GM12801 (cell line): ENCODE results near the gene PTPRN2.

Experiments used
- TF ChIP-seq, protein P1 (sequence below): IDR thresholded peaks from one replicate; pipeline ENCODE4 v1.5.1; 2011; ENCODE audit warnings: control low read depth; ENCODE audit not compliant: insufficient read length; ENCODE audit errors: extremely low read depth

The PTPRN2 gene

DNA sequence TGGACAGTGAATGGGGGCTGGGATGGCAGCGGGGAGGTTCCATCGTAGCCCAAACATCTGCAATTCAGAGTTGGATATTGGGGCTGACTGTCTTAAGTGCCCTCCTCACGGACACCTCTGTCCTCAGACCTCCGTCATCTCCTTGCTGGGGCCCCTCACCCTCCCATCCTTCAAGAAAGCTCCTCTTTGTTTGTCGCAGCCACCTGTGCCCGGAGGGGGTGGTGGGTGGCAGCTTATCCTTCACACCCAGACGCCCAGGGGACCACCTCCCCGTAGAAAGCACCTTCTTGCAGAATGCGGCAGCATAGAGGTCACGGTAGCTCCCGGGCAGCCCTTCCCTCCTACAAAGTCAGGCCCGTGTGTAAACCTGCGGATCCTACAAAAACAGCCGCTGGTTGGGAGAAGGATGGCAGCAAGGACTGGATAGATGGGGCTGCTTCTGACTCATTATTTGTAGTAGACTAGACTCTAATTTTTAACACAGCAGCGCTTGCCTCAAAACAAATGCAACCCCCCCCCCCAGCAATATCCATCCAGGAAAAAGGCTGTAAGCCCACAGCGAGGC is 1.3 kb upstream of the PTPRN2 start:
- TF ChIP-seq, protein P1, sequence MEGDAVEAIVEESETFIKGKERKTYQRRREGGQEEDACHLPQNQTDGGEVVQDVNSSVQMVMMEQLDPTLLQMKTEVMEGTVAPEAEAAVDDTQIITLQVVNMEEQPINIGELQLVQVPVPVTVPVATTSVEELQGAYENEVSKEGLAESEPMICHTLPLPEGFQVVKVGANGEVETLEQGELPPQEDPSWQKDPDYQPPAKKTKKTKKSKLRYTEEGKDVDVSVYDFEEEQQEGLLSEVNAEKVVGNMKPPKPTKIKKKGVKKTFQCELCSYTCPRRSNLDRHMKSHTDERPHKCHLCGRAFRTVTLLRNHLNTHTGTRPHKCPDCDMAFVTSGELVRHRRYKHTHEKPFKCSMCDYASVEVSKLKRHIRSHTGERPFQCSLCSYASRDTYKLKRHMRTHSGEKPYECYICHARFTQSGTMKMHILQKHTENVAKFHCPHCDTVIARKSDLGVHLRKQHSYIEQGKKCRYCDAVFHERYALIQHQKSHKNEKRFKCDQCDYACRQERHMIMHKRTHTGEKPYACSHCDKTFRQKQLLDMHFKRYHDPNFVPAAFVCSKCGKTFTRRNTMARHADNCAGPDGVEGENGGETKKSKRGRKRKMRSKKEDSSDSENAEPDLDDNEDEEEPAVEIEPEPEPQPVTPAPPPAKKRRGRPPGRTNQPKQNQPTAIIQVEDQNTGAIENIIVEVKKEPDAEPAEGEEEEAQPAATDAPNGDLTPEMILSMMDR: no peak

DNA sequence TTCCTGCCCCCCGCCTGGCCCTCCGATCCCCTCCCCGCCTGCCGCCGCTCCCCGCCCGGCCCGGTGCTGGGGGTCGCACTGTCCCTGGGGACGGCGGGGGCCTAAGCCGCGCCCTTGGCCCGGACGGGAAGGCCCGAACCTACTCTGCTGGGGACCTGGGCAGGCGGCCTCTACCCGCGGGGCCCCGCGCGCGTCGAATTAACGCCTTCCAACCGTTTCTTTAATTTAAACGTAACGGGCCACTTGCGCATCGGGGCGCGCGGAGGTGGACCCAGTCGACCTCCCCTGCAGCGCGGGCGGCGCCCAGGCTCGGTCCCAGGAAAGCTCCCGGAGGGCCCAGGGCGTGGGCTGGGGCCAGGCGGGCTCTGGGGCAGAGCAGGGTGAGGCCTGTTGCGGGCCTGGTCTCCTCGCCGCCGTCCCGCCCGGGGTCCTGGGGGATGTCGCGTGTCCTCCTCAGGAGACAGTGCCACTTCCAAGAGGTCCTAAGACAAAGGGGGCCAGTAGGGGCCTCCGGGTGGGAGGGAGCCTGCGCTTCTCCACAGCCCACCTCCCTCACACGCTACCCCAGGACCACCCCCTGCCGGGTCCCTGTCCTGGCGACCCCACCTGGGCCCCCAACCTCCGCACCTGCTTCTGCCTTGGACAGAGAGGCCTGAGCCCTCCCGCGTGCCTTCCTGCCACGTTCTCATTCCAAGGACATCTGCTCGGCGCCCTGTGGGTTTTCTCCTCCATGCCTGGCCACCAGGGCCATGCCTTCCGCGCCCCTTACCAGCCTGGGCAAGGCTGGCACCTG is 658 bp upstream of the PTPRN2 start:
- TF ChIP-seq, protein P1: no peak

DNA sequence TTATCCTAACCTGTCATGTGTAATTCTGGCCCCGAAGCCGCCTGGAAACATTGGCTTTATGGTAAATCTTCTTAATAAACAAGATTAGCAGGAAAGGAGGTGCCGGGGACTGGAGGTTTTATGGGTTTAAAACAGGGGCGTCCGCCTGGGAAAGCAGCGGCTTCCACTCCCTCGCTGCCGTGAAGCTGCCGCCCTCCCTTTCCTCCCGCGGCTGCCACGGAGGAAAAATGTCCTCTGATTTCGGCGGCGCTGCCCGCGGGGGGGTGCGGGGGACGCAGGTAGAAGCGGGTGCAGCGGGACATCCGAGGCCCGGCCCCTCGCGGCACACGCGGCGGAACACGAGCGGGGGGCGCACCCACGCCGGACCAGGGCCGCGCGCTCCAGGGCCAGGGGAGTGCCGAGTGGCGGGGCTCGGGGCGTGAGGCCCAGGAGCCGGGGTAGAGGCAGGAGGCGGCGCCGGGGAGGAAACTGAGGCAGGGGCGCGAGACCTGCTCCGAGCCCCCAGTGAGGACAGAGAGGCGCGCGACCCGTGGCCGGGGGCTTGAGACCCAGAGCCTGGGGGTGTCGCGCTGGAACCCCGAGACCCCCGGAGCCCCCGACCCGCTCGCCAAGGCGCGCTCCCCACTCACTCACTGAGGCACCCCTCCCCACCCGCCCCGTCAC is 993 bp downstream of the PTPRN2 start:
- TF ChIP-seq, protein P1: no peak

DNA sequence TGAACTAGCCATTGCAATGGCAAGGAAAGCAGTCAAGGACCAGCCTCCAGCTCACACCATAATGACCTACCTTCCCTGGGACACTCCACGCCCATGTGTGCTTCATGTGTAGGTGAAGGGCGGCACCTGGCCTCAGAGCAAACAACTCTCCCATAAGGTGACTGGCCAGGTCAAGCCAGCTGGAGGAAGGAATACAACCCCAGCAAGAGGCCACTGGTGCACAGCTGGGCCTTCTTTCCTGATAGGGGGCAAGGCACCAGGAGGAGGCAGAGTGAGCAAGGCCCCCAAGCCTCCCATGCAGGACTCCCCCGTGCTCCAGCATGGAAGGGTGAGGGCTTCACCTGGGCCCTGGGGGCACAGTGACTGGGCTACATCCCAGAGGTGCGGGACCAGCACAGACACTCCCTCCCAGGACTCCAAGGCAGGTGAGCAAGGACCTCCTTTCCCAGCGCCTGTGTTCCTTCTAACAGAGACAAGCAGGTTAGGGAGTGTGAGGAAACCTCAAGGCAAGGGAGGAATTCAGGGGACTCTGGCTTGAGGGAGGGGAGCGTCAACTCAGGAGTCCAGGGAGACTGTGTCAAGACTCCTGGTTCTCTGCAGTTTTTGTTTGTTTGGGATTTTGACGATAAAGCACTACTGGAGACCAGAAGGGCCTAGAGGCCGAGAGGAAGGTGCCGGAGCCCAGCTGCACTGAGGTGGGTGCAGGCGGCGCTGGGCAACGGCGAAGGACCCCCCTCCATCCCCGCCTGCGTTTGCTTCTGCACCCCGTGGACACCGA is 1.7 kb downstream of the PTPRN2 start:
- TF ChIP-seq, protein P1: no peak

DNA sequence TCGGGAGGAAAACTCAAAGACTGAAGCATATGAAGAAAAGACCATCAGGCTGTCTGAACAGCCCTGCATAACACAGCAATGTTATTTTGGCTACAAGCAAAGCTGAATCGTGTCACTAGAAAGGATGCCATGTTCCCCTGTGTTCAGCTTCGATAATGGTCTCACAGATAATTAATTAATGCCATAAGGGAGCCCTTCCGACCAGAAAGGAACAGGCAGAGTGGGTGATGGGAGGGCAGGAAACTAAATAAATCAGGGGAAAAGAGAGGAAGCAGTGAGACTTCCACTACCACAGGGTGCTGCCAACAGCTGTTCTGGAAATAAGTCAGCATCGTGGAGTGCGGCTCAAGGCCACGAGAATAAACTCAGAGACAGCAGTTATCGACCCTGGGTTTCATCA is 3.2 kb downstream of the PTPRN2 start:
- TF ChIP-seq, protein P1: no peak

DNA sequence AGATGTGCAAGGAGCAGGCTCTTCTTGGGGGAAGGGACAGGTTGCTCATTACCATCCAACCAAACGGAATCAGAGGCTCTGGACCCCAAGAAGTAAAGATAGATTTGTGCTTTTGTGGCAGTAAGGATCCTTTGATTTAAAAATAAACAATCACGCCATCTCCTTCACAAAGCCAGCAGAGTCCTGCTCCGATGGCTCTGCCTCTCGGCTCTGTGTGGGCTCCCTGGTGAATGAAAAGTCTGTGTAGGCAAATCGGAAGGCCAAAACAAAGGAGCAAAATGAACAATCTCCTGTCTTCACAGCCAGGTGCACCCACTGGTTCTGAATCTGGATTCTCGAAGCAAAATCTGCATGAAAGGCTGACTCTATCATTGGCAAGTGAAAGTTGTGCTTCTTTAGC is 3.8 kb downstream of the PTPRN2 start:
- TF ChIP-seq, protein P1: no peak

DNA sequence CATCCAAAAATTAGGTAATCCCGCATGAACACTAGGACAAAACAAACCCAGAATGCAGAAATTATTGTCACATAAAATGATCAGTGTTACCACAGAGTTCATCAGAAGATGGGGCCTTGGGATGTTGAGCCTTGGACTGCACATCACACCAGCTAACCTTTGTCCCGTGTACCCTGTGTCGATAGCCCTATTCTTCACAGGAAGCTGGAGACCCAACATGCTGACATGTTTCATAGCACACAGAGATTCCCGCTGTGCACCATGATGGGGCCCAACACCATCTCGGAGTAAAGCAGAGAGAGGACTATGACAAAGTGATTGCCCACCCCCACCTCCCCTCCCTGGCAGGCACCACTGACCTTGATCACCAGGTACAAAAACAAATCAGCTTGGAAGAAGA is 4.5 kb downstream of the PTPRN2 start:
- TF ChIP-seq, protein P1: no peak
